A549 (cell line): ENCODE measurements around the gene SERF2. TPM values are rescaled to one million over a fixed set of nuclear protein-coding genes. Genes with fewer than 3 reads are reported as not detected.

ENCODE experiments used
- ATAC-seq, 2 experiments: fragments of 200-7000 bp in 1 of 2; fragments of >200 bp in 1 of 2; cut with Nextera tagmentation in 1 of 2; cut with Tn5 transposase in 1 of 2; 3 replicates each; pipeline versions ENCODE4 v1.8.0 to v1.9.1; 2018 to 2020; ENCODE audit warnings: mild to moderate bottlenecking in 1 of 2, moderate library complexity in 1 of 2
- CTCF ChIA-PET: fragments of 300-600 bp; sonication (Branson Sonifier 250); formaldehyde crosslinking; extraction: SDS; loops from one replicate; lab custom pipeline; 2021; ENCODE audit warnings: antibody characterized with exemption, inconsistent platforms; lab: Yijun Ruan, JAX
- POLR2A ChIA-PET: fragments of 350-600 bp; formaldehyde crosslinking; extraction: SDS; loops from one replicate; lab custom pipeline; 2021; ENCODE audit warnings: antibody characterized with exemption, inconsistent platforms; lab: Yijun Ruan, JAX
- DNase-seq, 2 experiments: peaks; one replicate each; pipeline versions ENCODE4 v3.0.0 to v3.0.0-alpha.2; 2011 to 2016; ENCODE audit warnings: low read depth in 1 of 2, low spot score in 1 of 2
- FAIRE-seq: peaks from 2 replicates; lab custom pipeline; 2011; peaks lifted over from hg19 to GRCh38; lab: Jason Lieb, UNC
- H3K27ac ChIP-seq, 2 experiments: fragments of >200 bp; sonication (Bioruptor Twin); formaldehyde crosslinking; 3 replicates each; pipeline ENCODE4 v1.5.1; 2016 to 2017
- H3K4me1 ChIP-seq: fragments of >200 bp; sonication (Bioruptor Twin); formaldehyde crosslinking; 3 replicates; pipeline ENCODE4 v1.6.1; 2016
- H3K4me2 ChIP-seq: fragments of >200 bp; sonication (Bioruptor Twin); formaldehyde crosslinking; 3 replicates; pipeline ENCODE4 v1.6.1; 2016
- H3K4me3 ChIP-seq: fragments of >200 bp; sonication (Bioruptor Twin); formaldehyde crosslinking; 3 replicates; pipeline ENCODE4 v1.5.1; 2016
- H3K9me3 ChIP-seq: fragments of >200 bp; sonication (Bioruptor Twin); formaldehyde crosslinking; 3 replicates; pipeline ENCODE4 v1.6.1; 2016
- CEBPB ChIP-seq, 2 experiments: fragments of >200 bp in 1 of 2; sonication (Bioruptor Twin) in 1 of 2; formaldehyde crosslinking in 1 of 2; IDR thresholded peaks; 2 replicates each; pipeline ENCODE4 v1.6.1; 2012 to 2016
- CHD2 ChIP-seq: fragments of 150-350 bp; IDR thresholded peaks from 2 replicates; pipeline ENCODE4 v1.6.1; 2014; ENCODE audit warnings: low read length; ENCODE audit not compliant: partially characterized antibody
- CHD4 ChIP-seq: fragments of 200-600 bp; sonication (generic); IDR thresholded peaks from 2 replicates; pipeline ENCODE4 v1.6.1; 2016; ENCODE audit warnings: antibody characterized with exemption, mild to moderate bottlenecking, borderline replicate concordance
- EHF ChIP-seq: fragments of 250-450 bp; sonication (Bioruptor Pico); IDR thresholded peaks from 2 replicates; pipeline ENCODE4 v1.5.0; 2020; ENCODE audit warnings: mild to moderate bottlenecking
- EP300 ChIP-seq, 2 experiments: fragments of >200 bp; sonication (Bioruptor Twin); formaldehyde crosslinking; IDR thresholded peaks; 2 replicates in 1 of 2; 3 replicates in 1 of 2; pipeline ENCODE4 v1.6.1; 2016 to 2017
- FOSB ChIP-seq: fragments of 250-450 bp; sonication (Bioruptor Pico); IDR thresholded peaks from 2 replicates; pipeline ENCODE4 v1.5.0; 2020; ENCODE audit warnings: mild to moderate bottlenecking, moderate library complexity
- FOSL2 ChIP-seq, 2 experiments: fragments of 450-650 bp in 1 of 2; fragments of >200 bp in 1 of 2; sonication (Bioruptor Twin) in 1 of 2; formaldehyde crosslinking; IDR thresholded peaks; 2 replicates each; pipeline versions ENCODE4 v1.5.0 to v1.6.1; 2016 to 2020; ENCODE audit warnings: mild to moderate bottlenecking in 1 of 2, moderate library complexity in 1 of 2
- FOXS1 ChIP-seq: fragments of 250-450 bp; sonication (Bioruptor Pico); IDR thresholded peaks from 2 replicates; pipeline ENCODE4 v1.5.0; 2020; ENCODE audit warnings: mild to moderate bottlenecking, moderate library complexity
- GATA3 ChIP-seq: IDR thresholded peaks from 2 replicates; pipeline ENCODE4 v1.6.1; 2012; ENCODE audit warnings: borderline replicate concordance
- HDAC2 ChIP-seq: fragments of 200-600 bp; sonication (generic); IDR thresholded peaks from 2 replicates; pipeline ENCODE4 v1.6.1; 2016
- HOXB13 ChIP-seq: fragments of 250-450 bp; sonication (Bioruptor Pico); IDR thresholded peaks from 2 replicates; pipeline ENCODE4 v1.5.0; 2020; ENCODE audit warnings: low read depth, mild to moderate bottlenecking, moderate library complexity
- HOXB5 ChIP-seq: fragments of 250-450 bp; sonication (Bioruptor Pico); IDR thresholded peaks from 2 replicates; pipeline ENCODE4 v1.5.0; 2020; ENCODE audit warnings: mild to moderate bottlenecking, moderate library complexity
- JUN ChIP-seq, 2 experiments: fragments of >200 bp; sonication (Bioruptor Twin); formaldehyde crosslinking; IDR thresholded peaks; 2 replicates in 1 of 2; 3 replicates in 1 of 2; pipeline ENCODE4 v1.6.1; 2016 to 2017
- KDM5A ChIP-seq: fragments of 200-600 bp; sonication (generic); IDR thresholded peaks from 2 replicates; pipeline ENCODE4 v1.6.1; 2016; ENCODE audit warnings: antibody characterized with exemption, mild to moderate bottlenecking
- MYC ChIP-seq: IDR thresholded peaks from 2 replicates; pipeline ENCODE4 v1.6.1; 2012; ENCODE audit warnings: mild to moderate bottlenecking, inconsistent platforms, low read length, improper control_type of control experiment, borderline replicate concordance
- PHF8 ChIP-seq: fragments of 200-600 bp; sonication (generic); IDR thresholded peaks from 2 replicates; pipeline ENCODE4 v1.6.1; 2016; ENCODE audit warnings: low read depth, mild to moderate bottlenecking, antibody characterized with exemption, moderate library complexity, borderline replicate concordance
- RARB ChIP-seq: fragments of 250-450 bp; sonication (Bioruptor Pico); IDR thresholded peaks from 2 replicates; pipeline ENCODE4 v1.8.0; 2021; ENCODE audit warnings: mild to moderate bottlenecking, moderate library complexity
- RNF2 ChIP-seq: fragments of 200-600 bp; sonication (generic); IDR thresholded peaks from 2 replicates; pipeline ENCODE4 v1.6.1; 2016; ENCODE audit warnings: low read depth, mild to moderate bottlenecking, antibody characterized with exemption, moderate library complexity, borderline replicate concordance
- ZC3H11A ChIP-seq: fragments of 450-650 bp; IDR thresholded peaks from 2 replicates; pipeline ENCODE4 v1.6.1; 2014; ENCODE audit warnings: antibody characterized with exemption, mild to moderate bottlenecking
- ZFP36 ChIP-seq: fragments of 450-650 bp; IDR thresholded peaks from 2 replicates; pipeline ENCODE4 v1.6.1; 2014; ENCODE audit warnings: borderline replicate concordance; ENCODE audit not compliant: partially characterized antibody
- ZNF302 ChIP-seq: fragments of 250-450 bp; sonication (Bioruptor Pico); IDR thresholded peaks from 2 replicates; pipeline ENCODE4 v1.9.0; 2021; ENCODE audit warnings: inconsistent platforms, mild to moderate bottlenecking, moderate library complexity
- WGBS: methylation state at CpG from one replicate; pipeline ENCODE4 v1.1.6; 2017; ENCODE audit errors: missing lambda C conversion rate; 5-methylcytosine and 5-hydroxymethylcytosine counted together
- polyA plus RNA-seq, 4 experiments: library from polyadenylated mRNA; depleted of rRNA in 3 of 4; stranded (reverse); fragments of >200 nt; fragmentation: RNase III in 1 of 4; extraction: RNeasy Plus Mini Kit Qiagen cat#74134 plus additional on column Dnase treatment in 1 of 4; gene quantifications; 2 replicates in 3 of 4; 3 replicates in 1 of 4; pipeline ENCODE4 v1.2.3, GENCODE V29; 2011 to 2017
- TF ChIP-seq, protein P1 (sequence below): fragments of >200 bp; sonication (Bioruptor Twin); formaldehyde crosslinking; IDR thresholded peaks from 2 replicates; pipeline ENCODE4 v1.6.1; 2016
- TF ChIP-seq, protein P2 (sequence below): IDR thresholded peaks from 2 replicates; pipeline ENCODE4 v1.6.1; 2012
- TF ChIP-seq, protein P3 (sequence below): IDR thresholded peaks from 2 replicates; pipeline ENCODE4 v1.6.1; 2012; ENCODE audit warnings: low read depth, borderline replicate concordance
- TF ChIP-seq, protein P4 (sequence below): fragments of 250-450 bp; sonication (Bioruptor Pico); IDR thresholded peaks from 2 replicates; pipeline ENCODE4 v1.5.0; 2021; ENCODE audit warnings: mild to moderate bottlenecking, moderate library complexity, borderline replicate concordance
- TF ChIP-seq, protein P5 (sequence below): fragments of 250-450 bp; sonication (Bioruptor Pico); IDR thresholded peaks from 2 replicates; pipeline ENCODE4 v1.5.0; 2020; ENCODE audit warnings: low read depth, mild to moderate bottlenecking, moderate library complexity
- TF ChIP-seq, protein P6 (sequence below): fragments of 200-600 bp; sonication (generic); IDR thresholded peaks from 2 replicates; pipeline ENCODE4 v1.6.1; 2016; ENCODE audit warnings: antibody characterized with exemption, mild to moderate bottlenecking, moderate library complexity

The SERF2 gene
- polyA plus RNA-seq, 2 of the 4 experiments (the other 2 are of a cell fraction) = 317 to 569 TPM

DNA sequence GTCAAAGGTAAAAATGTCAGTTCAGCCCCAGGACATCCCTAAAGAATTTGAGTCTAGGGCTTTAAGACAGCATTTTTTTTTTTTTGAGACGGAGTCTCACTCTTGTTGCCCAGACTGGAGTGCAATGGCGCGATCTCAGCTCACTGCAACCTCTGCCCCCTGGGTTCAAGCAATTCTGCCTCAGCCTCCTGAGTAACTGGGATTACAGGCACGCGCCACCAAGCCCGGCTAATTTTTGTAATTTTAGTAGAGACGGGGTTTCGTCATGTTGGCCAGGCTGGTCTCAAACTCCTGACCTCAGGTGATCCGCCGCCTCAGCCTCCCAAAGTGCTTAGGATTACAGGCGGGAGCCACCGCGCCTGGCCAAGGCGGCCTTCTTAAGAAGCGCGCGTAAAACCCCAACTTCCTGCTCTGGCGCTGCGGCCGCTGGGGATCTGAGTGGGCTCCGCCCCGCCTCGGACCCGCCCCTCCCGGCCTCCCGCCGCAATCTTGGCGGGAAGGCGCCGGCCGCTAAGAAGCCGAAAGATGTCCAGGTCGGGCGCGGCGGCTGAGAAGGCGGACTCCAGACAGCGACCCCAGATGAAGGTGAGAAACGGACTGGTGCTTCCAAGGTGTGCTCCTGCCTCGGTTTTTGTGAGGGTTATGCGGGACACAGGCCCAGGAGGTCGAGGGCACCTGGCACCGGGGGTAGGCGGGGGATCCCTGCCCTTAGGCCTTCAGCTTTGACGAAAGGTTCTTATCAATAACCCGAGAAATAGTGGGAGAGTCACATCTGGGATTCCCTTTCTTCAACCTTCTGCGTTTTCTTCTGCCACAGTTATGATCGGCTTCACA lies 34.6 kb downstream of the SERF2 start, which contains the start of gene WDR76:
Gene WDR76 (plus strand): TSS at position 495 of the 834 bp plus-strand sequence. CDS start 31 bp downstream, at position 526.
- peak within 1 kb of the TSS; percentile 56 for H3K4me3 ChIP-seq
- H3K4me2 ChIP-seq = peak within 1 kb of the TSS; percentile 95
- DNase-seq = peak; percentile 64 to 92
- no peak for FAIRE-seq
- TF ChIP-seq ZC3H11A (no peak), FOXS1 (CRISPR knock-in tag) (0 out of 2 replicates have a peak, but pooled peaks have one; percentile 38), RNF2 (no peak), HOXB13 (peak; percentile 69), JUN (IDR thresholded peaks at IDR 0.05) (peak in 1 of 2 experiments; percentile 52; a peak in 1 of 5 replicates), HOXB5 (CRISPR knock-in tag) (peak; percentile 74; the same call in 1 of the 2 replicates), EP300 (IDR thresholded peaks at IDR 0.05) (no peak), CHD4 (peak; percentile 46; the same call in 1 of the 2 replicates), ZNF302 (CRISPR knock-in tag) (0 out of 2 replicates have a peak, but pooled peaks have one; percentile 14), KDM5A (no peak), FOSB (CRISPR knock-in tag) (no peak), PHF8 (peak; percentile 43; the same call in 1 of the 2 replicates), CEBPB (IDR thresholded peaks at IDR 0.05) (no peak), GATA3 (no peak), CHD2 (no peak)
- TF ChIP-seq, protein P1, sequence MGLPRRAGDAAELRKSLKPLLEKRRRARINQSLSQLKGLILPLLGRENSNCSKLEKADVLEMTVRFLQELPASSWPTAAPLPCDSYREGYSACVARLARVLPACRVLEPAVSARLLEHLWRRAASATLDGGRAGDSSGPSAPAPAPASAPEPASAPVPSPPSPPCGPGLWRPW = no peak
- TF ChIP-seq, protein P2, sequence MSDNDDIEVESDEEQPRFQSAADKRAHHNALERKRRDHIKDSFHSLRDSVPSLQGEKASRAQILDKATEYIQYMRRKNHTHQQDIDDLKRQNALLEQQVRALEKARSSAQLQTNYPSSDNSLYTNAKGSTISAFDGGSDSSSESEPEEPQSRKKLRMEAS = peak; percentile 74
- TF ChIP-seq, protein P3, sequence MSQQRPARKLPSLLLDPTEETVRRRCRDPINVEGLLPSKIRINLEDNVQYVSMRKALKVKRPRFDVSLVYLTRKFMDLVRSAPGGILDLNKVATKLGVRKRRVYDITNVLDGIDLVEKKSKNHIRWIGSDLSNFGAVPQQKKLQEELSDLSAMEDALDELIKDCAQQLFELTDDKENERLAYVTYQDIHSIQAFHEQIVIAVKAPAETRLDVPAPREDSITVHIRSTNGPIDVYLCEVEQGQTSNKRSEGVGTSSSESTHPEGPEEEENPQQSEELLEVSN = peak; percentile 93
- TF ChIP-seq, protein P4, sequence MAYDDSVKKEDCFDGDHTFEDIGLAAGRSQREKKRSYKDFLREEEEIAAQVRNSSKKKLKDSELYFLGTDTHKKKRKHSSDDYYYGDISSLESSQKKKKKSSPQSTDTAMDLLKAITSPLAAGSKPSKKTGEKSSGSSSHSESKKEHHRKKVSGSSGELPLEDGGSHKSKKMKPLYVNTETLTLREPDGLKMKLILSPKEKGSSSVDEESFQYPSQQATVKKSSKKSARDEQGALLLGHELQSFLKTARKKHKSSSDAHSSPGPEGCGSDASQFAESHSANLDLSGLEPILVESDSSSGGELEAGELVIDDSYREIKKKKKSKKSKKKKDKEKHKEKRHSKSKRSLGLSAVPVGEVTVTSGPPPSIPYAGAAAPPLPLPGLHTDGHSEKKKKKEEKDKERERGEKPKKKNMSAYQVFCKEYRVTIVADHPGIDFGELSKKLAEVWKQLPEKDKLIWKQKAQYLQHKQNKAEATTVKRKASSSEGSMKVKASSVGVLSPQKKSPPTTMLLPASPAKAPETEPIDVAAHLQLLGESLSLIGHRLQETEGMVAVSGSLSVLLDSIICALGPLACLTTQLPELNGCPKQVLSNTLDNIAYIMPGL (CRISPR knock-in tag) = no peak
- TF ChIP-seq, protein P5, sequence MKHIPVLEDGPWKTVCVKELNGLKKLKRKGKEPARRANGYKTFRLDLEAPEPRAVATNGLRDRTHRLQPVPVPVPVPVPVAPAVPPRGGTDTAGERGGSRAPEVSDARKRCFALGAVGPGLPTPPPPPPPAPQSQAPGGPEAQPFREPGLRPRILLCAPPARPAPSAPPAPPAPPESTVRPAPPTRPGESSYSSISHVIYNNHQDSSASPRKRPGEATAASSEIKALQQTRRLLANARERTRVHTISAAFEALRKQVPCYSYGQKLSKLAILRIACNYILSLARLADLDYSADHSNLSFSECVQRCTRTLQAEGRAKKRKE = 0 out of 2 replicates have a peak, but pooled peaks have one; percentile 30
- TF ChIP-seq, all 56 proteins: peak for 10
- peak; percentile 90 for ATAC-seq
- Histone ChIP-seq H3K9me3 (no peaks in the 10 kb centered on the region), H3K4me1 (peaks cover 18% of the 10 kb centered on the region; the same call in 2 of the 3 replicates), H3K27ac (peak within 1 kb of the TSS; percentile 77 to 86)
- ChIA-PET POLR2A (no interaction called here), CTCF (no interaction called here)
- 11% methylated on average over 10 of the region's 48 CpGs for WGBS

DNA sequence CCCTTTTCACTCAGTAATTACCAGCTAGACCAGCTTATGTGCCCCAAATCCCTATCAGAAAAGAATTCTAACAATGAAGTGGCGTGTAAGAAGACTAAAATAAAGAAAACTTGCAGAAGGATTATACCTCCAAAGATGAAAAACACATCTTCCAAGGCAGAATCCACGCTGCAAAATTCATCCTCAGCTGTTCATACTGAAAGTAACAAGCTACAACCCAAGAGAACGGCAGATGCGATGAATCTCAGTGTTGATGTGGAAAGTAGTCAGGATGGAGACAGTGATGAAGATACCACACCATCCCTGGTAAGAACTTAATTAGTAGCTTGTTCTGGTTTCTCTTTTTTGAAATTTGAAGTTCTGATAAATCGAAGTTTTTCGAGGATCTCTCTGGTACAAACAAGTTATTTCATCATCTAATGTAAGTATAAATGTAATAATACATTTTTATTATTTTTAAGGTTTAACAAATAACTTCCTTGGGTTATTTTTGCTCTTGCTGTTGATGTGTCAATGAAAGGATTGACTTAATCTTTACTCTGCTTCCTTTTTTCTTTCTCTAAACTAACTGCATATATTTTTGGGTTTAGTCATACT lies 36.0 kb downstream of the SERF2 start:
- H3K4me3 ChIP-seq = peak overlapping the region; percentile 56
- TF ChIP-seq, protein P6, sequence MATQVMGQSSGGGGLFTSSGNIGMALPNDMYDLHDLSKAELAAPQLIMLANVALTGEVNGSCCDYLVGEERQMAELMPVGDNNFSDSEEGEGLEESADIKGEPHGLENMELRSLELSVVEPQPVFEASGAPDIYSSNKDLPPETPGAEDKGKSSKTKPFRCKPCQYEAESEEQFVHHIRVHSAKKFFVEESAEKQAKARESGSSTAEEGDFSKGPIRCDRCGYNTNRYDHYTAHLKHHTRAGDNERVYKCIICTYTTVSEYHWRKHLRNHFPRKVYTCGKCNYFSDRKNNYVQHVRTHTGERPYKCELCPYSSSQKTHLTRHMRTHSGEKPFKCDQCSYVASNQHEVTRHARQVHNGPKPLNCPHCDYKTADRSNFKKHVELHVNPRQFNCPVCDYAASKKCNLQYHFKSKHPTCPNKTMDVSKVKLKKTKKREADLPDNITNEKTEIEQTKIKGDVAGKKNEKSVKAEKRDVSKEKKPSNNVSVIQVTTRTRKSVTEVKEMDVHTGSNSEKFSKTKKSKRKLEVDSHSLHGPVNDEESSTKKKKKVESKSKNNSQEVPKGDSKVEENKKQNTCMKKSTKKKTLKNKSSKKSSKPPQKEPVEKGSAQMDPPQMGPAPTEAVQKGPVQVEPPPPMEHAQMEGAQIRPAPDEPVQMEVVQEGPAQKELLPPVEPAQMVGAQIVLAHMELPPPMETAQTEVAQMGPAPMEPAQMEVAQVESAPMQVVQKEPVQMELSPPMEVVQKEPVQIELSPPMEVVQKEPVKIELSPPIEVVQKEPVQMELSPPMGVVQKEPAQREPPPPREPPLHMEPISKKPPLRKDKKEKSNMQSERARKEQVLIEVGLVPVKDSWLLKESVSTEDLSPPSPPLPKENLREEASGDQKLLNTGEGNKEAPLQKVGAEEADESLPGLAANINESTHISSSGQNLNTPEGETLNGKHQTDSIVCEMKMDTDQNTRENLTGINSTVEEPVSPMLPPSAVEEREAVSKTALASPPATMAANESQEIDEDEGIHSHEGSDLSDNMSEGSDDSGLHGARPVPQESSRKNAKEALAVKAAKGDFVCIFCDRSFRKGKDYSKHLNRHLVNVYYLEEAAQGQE = no peak
- TF ChIP-seq, protein P2 = no peak
- TF ChIP-seq RNF2 (no peak), ZFP36 (no peak), FOSL2 (IDR thresholded peaks at IDR 0.05) (no peak), FOSL2 (CRISPR knock-in tag; IDR thresholded peaks at IDR 0.05) (no peak), EHF (no peak), KDM5A (no peak), RARB (CRISPR knock-in tag) (no peak), MYC (no peak), ZNF302 (CRISPR knock-in tag) (no peak), HDAC2 (no peak)

More for the DNA sequence above, 36.0 kb downstream of the SERF2 start:
- ChIA-PET CTCF (no interaction called here), POLR2A (no interaction called here)
- peaks cover 18% of the 10 kb centered on the region; the same call in 2 of the 3 replicates for H3K4me1 ChIP-seq
- H3K27ac ChIP-seq = peak overlapping the region in 1 of 2 experiments; percentile 86; a peak in 4 of 6 replicates
- 36% methylated on average over 6 of the region's 6 CpGs for WGBS
- H3K4me2 ChIP-seq = peak overlapping the region; percentile 95
- H3K9me3 ChIP-seq = no peaks in the 10 kb centered on the region
- DNase-seq (no peak), ATAC-seq (no peak), FAIRE-seq (no peak)
